Prostate gland (tissue), 2 donors: ENCODE measurements around the gene NF2. TPM values are rescaled to one million over a fixed set of nuclear protein-coding genes. Genes with fewer than 3 reads are reported as not detected.
A peak's percentile ranks its signal among the peaks of the same experiment; 100 is the strongest.

ENCODE experiments used
- DNase-seq: peaks from one replicate; pipeline ENCODE4 v3.0.0-alpha.2; 2019; ENCODE audit warnings: low spot score
- H3K27ac ChIP-seq, 2 donors: fragments of 200-600 bp; sonication (generic); 2 replicates each; pipeline ENCODE4 v1.5.1; 2017 to 2019
- H3K27me3 ChIP-seq: fragments of 200-600 bp; sonication (generic); replicated peaks from 2 replicates; pipeline ENCODE4 v1.5.1; 2019; ENCODE audit not compliant: insufficient read depth
- H3K36me3 ChIP-seq, 2 donors: fragments of 200-600 bp; sonication (generic); 1 replicate in 1 of 2; 2 replicates in 1 of 2; pipeline versions ENCODE4 v1.5.1 to v1.8.1; 2017 to 2019
- H3K4me1 ChIP-seq: fragments of 200-600 bp; sonication (generic); replicated peaks from 2 replicates; pipeline ENCODE4 v1.5.1; 2019
- H3K4me3 ChIP-seq, 2 donors: fragments of 200-600 bp; sonication (generic); 2 replicates each; pipeline ENCODE4 v1.5.1; 2017 to 2019
- H3K9me3 ChIP-seq: fragments of 200-600 bp; sonication (generic); 2 replicates; pipeline ENCODE4 v1.5.1; 2017
- POLR2A ChIP-seq: fragments of 450-650 bp; IDR thresholded peaks from one replicate; pipeline ENCODE4 v1.6.1; 2016; ENCODE audit warnings: antibody characterized with exemption, mild to moderate bottlenecking
- POLR2AphosphoS5 ChIP-seq: sonication (generic); formaldehyde crosslinking; IDR thresholded peaks from one replicate; pipeline ENCODE4 v1.6.1; 2017; ENCODE audit warnings: antibody characterized with exemption
- WGBS: methylation state at CpG from one replicate; pipeline ENCODE4 v1.1.5; 2018; 5-methylcytosine and 5-hydroxymethylcytosine counted together
- intact Hi-C: fragments of 100-400 bp; cut with DNase I; formaldehyde crosslinking; loops from one replicate; pipeline ENCODE4 v1.14.2; 2022
- total RNA-seq, 2 donors: library from RNA; depleted of rRNA; stranded (reverse); fragments of >200 nt; gene quantifications; one replicate each; pipeline ENCODE4 v1.1.0, GENCODE V29; 2016
- TF ChIP-seq, protein P1 (sequence below), 4 experiments: fragments of 200-600 bp in 2 of 4; fragments of 450-650 bp in 2 of 4; sonication (generic) in 2 of 4; IDR thresholded peaks; 1 replicate in 3 of 4; 2 replicates in 1 of 4; pipeline ENCODE4 v1.5.1; 2016 to 2019; ENCODE audit warnings: antibody characterized with exemption in 4 of 4, mild to moderate bottlenecking in 2 of 4, moderate library complexity in 2 of 4

NF2 gene
- total RNA-seq, 2 donors from 2014 or later: 32.3 to 34.7 TPM

DNA sequence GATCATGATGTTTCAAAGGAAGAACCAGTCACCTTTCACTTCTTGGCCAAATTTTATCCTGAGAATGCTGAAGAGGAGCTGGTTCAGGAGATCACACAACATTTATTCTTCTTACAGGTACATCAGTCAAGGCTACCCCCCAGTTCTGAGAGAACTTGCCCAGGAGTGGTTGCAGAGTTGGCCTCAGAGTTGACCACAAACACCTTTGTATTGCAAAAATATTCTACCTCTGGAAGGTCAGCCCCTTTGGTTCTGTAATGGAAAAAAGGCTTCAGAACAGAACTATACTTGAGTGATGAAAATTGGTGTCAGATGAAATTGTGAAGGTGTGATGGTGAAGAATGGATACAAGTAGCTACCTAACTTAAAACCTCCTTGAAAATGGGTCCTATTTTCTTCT, 35.7 kb downstream of the NF2 start:
- no peak for DNase-seq
- H3K27me3 ChIP-seq: no peaks in the 10 kb centered on the region
- H3K27ac ChIP-seq: no peak overlapping the region
- TF ChIP-seq POLR2A: no peak
- TF ChIP-seq, protein P1, sequence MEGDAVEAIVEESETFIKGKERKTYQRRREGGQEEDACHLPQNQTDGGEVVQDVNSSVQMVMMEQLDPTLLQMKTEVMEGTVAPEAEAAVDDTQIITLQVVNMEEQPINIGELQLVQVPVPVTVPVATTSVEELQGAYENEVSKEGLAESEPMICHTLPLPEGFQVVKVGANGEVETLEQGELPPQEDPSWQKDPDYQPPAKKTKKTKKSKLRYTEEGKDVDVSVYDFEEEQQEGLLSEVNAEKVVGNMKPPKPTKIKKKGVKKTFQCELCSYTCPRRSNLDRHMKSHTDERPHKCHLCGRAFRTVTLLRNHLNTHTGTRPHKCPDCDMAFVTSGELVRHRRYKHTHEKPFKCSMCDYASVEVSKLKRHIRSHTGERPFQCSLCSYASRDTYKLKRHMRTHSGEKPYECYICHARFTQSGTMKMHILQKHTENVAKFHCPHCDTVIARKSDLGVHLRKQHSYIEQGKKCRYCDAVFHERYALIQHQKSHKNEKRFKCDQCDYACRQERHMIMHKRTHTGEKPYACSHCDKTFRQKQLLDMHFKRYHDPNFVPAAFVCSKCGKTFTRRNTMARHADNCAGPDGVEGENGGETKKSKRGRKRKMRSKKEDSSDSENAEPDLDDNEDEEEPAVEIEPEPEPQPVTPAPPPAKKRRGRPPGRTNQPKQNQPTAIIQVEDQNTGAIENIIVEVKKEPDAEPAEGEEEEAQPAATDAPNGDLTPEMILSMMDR (IDR thresholded peaks at IDR 0.05): no peak
- TF ChIP-seq POLR2AphosphoS5: no peak
- H3K4me1 ChIP-seq: no peaks in the 10 kb centered on the region
- no peak overlapping the region for H3K4me3 ChIP-seq
- intact Hi-C loops: no loop called here
- no peaks in the 10 kb centered on the region for H3K9me3 ChIP-seq
- no peaks in the 10 kb centered on the region for H3K36me3 ChIP-seq

DNA sequence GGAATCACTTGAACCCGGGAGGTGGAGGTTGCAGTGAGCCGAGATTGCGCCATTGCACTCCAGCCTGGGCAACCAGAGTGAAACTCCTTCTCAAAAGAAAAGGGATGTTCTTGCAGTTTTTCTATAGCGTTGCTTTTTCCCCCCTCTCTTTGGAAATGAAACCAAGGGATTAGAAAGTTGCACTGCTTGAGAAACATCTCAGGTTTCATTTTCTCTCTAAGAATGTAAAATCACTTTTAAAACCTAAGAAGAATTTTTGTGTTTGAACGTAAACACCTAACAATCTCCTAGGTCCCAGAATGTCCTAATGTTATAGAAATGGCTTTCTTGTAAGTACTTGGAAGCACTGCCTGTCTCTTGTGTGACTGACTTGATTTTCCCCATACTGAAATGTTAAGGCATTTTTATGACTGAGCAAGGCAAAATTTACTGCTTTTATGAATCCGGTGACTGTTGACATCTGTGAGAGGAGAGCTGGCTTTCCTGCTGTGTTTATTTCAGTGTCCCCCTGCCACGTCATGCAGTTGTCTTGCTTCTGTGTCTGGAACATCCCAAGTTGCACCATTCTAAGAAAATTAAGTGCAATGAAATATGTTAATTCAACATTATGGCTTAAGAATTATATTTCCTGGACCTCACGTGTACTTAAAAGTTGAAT, 37.7 kb downstream of the NF2 start:
- no peak overlapping the region for H3K4me3 ChIP-seq
- intact Hi-C loops: no loop called here
- TF ChIP-seq POLR2AphosphoS5 (peak; percentile 67), POLR2A (no peak)
- TF ChIP-seq, protein P1 (IDR thresholded peaks at IDR 0.05): no peak
- no peak overlapping the region for H3K27ac ChIP-seq
- WGBS: 33% methylated on average over 8 of the region's 8 CpGs
- DNase-seq: peak; percentile 36
- H3K4me1 ChIP-seq: no peaks in the 10 kb centered on the region
- H3K27me3 ChIP-seq: no peaks in the 10 kb centered on the region
- H3K9me3 ChIP-seq: no peaks in the 10 kb centered on the region
- H3K36me3 ChIP-seq: no peaks in the 10 kb centered on the region

DNA sequence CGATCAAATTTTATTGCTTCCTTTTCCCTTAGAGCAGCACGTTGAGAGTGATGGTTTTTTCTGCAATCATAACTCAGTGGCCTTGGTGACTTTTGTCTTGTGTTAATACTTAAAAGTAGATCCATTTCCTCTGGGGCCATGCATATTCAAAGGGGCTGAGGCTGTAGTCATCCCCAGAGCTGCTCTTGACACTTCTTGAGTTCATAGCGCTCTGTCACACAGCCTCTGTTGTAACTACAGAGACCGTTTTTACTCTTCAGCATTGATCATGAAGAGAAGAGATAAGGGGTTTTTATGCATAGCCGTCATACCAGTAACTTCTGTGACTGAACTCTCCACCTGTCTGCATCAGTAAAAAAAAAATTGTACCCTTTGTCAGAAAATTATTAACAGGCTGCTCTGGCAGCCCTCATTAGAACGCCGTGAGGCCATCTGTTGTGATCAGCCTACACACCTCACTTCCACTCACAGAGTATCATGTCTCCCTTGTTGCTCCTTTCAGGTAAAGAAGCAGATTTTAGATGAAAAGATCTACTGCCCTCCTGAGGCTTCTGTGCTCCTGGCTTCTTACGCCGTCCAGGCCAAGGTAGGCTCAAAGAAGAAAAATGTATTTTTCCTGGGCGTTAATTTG, 38.4 kb downstream of the NF2 start:
- intact Hi-C loops: no loop called here
- Histone ChIP-seq H3K27me3 (no peaks in the 10 kb centered on the region), H3K36me3 (no peaks in the 10 kb centered on the region), H3K4me3 (no peak overlapping the region), H3K9me3 (no peaks in the 10 kb centered on the region), H3K27ac (no peak overlapping the region), H3K4me1 (no peaks in the 10 kb centered on the region)
- WGBS: 57% methylated on average over 10 of the region's 10 CpGs
- no peak for DNase-seq
- TF ChIP-seq POLR2AphosphoS5 (no peak), POLR2A (no peak)
- TF ChIP-seq, protein P1 (IDR thresholded peaks at IDR 0.05): no peak

DNA sequence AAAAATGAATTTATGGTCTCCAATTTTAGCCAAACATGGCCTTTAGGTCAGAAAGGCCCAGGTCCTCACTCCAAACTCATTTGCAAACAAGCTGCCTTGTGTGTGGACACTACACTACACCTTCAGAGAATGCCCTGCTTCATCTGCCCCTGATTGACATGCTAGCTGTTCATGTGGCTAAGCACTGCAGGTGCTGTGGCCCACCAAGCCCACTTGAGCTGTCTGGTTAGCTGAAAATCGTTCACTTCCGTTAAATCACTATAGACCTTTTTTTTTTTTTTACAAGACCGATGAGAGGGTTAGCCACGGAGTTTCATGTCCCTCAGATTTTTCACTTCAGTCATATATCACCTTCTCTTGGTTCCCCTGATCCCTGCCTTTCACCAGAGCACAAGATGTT, 39.3 kb downstream of the NF2 start:
- Histone ChIP-seq H3K36me3 (no peaks in the 10 kb centered on the region), H3K27me3 (no peaks in the 10 kb centered on the region), H3K27ac (no peak overlapping the region), H3K9me3 (no peaks in the 10 kb centered on the region), H3K4me3 (no peak overlapping the region), H3K4me1 (no peaks in the 10 kb centered on the region)
- WGBS: 88% methylated on average over 4 of the region's 4 CpGs
- intact Hi-C loops: no loop called here
- no peak for DNase-seq
- TF ChIP-seq, protein P1 (IDR thresholded peaks at IDR 0.05): no peak
- TF ChIP-seq POLR2AphosphoS5: no peak
- TF ChIP-seq POLR2A: no peak
